ES-I3 (cell line): ENCODE data around the gene PTPN14.
A peak's percentile ranks its signal among the peaks of the same experiment; 100 is the strongest.

Experiments used
- H3K36me3 ChIP-seq: 2 replicates; pipeline ENCODE4 v1.6.1; 2013; ENCODE audit warnings: mild to moderate bottlenecking, low read length, control low read depth, moderate library complexity; ENCODE audit not compliant: insufficient read depth
- H3K4me1 ChIP-seq: 2 replicates; pipeline ENCODE4 v1.6.1; 2013; ENCODE audit warnings: mild to moderate bottlenecking, control low read depth, low read length; ENCODE audit not compliant: insufficient read depth
- H3K9ac ChIP-seq: 2 replicates; pipeline ENCODE4 v1.6.1; 2013; ENCODE audit warnings: low read depth, mild to moderate bottlenecking, low read length, moderate library complexity
- H3K9me3 ChIP-seq: 2 replicates; pipeline ENCODE4 v1.6.1; 2013; ENCODE audit warnings: mild to moderate bottlenecking, low read length, moderate library complexity; ENCODE audit not compliant: control insufficient read depth, insufficient read depth

The PTPN14 gene

DNA sequence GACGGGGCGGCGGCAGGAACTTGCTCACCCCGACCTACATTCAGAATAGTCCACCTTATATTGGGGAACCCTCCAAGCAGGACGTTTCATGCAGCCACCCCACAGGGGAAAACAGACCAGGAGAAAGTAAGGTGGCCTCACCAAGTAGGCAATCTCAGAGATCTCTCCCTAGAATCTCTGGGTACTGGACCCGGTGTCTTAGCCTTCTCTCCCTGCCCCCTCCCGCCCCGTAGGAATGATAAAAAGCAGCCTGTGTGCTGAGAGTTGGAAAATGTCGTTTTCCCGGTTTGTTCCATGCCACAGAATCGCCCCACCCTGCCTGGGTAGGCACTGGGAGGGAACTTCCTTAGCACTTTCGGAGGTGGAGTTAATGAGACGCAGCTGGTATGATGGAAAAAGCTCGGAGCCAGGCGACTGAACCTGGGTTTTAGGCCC lies 789 bp upstream of the PTPN14 start:
- H3K9ac ChIP-seq, result peak overlapping the region; percentile 89
- peaks cover 33% of the 10 kb centered on the region for H3K4me1 ChIP-seq
- H3K9me3 ChIP-seq, result no peaks in the 10 kb centered on the region
- H3K36me3 ChIP-seq, result no peaks in the 10 kb centered on the region

DNA sequence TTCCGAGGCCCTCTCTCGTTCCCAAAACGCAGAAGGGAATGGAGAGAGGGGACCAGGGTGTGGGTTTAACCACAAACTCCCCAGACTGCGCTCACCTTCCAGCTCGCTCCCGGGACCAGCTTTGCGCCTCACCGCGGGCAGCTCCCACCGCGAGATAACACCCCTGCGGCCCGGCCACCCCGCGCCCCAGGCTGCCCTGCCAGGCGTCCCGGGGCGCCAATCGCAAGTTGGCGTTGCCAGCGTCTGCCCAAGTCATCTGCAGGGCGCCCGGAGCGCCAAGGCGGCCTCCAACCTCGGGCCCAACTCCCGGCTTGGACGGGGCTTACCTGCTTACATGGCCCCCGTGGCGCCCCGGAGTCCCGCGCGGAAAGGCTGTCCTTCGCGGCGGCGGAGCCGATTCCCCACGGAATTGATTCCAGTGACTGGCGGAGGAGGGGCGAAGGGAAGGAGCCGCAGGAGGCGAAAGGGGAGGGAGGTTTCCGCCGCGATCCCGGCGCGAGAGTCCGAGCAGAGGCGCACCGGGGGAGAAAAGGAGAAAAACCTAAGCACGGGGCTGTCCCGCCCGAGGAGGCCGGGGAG lies 456 bp downstream of the PTPN14 start:
- Histone ChIP-seq H3K9me3 (no peaks in the 10 kb centered on the region), H3K4me1 (peaks cover 45% of the 10 kb centered on the region), H3K36me3 (no peaks in the 10 kb centered on the region), H3K9ac (peak overlapping the region; percentile 89)

DNA sequence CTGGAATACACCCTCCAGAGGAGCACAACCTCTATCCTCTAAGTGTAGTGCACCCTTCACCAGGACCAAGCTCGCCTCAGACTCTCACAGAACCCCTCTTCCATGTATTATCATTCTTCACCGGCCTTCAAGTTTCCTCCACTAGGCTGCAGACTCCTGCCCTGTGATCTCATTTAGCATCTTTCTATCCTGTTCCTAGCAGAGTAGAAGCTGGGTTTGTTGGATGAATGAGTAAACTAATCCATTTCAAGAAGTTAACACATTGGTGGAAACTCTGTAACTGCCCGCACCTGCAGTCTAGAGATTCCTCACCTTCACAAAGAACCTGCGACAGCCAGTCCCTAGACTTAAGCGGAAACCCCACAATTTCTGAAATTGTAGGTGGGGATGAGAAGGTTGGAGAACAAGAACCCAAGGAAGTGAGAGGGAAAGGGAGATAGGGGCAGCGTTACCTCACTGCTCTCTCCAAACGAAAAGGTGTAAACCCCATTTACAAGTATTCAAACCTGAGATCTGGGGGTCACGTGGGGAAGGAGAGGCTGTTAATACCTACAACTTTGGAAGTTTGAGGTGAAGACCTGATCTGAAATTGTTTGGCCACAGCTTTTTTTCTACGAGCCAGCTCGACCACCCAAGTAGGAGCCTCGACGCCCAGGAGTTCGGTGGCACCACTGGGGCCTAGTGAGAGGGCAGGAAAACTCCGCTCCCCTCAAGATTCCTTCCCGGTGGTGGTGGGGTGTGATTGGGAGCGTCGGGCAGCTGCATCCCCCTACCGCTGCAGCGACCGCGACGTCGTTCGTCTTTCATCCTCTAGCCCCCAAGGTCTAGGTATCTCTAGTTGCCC lies 1.2 kb downstream of the PTPN14 start:
- Histone ChIP-seq H3K9me3 (no peaks in the 10 kb centered on the region), H3K4me1 (peaks cover 46% of the 10 kb centered on the region), H3K36me3 (no peaks in the 10 kb centered on the region), H3K9ac (peak overlapping the region; percentile 89)

DNA sequence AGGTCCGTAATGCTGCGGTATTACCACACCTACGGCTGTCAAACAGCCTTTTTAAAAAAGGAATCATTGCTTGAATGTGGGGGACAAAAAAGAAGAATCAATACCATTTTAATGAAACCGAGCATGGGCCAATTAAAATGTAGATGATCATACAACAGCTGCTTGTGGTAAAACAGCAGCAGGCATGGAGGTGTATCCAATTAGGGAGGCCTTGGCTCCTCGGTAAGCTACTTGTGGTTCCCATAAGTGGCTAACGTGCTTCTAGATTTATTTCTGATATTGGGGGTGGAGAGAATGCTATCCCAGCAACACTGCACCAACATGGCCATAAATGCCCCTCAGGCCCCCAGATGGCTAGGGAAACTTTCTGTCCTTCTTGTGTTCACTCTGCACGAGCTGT lies 1.8 kb downstream of the PTPN14 start:
- H3K9ac ChIP-seq, result peak overlapping the region; percentile 89
- H3K4me1 ChIP-seq, result peaks cover 46% of the 10 kb centered on the region
- H3K9me3 ChIP-seq, result no peaks in the 10 kb centered on the region
- no peaks in the 10 kb centered on the region for H3K36me3 ChIP-seq

DNA sequence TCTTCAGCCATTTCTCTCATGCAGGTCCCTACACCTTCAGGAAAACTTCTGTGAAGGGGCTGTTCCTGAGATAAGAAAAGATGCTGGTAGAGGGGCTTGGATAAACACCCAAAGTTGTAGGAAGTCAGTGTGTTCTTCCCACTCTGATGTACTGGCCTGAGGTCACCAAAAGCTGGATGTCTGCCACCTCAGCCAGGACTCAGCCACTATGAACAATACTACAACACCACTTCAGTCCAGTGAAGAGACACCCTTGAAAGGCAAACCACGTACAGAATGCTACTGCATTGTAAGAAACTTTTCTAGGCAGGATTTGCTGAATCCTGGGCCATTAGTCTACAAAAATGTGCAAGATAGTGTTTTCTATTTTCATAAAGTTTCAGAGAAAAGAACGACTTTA lies 2.4 kb downstream of the PTPN14 start:
- Histone ChIP-seq H3K4me1 (peaks cover 45% of the 10 kb centered on the region), H3K36me3 (no peaks in the 10 kb centered on the region), H3K9me3 (no peaks in the 10 kb centered on the region), H3K9ac (peak overlapping the region; percentile 89; the same call in 1 of the 2 replicates)

DNA sequence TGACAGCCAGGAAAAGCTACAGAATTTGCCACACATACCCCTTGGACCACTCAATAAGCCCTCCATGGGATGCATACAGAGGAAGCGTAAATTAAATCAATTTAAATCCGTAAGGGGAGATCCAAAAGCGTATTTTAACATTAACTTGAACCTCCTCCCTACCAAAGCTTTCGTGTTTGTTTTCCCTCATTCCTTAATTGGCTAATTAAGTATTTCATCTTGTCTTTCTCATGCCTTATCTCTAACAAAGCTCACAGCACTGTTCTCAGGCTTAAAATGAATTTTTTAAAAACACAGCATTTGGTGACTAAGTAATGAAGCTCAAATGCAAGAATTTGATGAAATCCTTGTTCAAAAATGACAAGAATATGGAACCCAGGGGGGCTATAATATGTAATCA lies 3.1 kb downstream of the PTPN14 start:
- Histone ChIP-seq H3K9me3 (no peaks in the 10 kb centered on the region), H3K4me1 (peaks cover 38% of the 10 kb centered on the region), H3K9ac (peak overlapping the region; percentile 89; the same call in 1 of the 2 replicates), H3K36me3 (no peaks in the 10 kb centered on the region)

DNA sequence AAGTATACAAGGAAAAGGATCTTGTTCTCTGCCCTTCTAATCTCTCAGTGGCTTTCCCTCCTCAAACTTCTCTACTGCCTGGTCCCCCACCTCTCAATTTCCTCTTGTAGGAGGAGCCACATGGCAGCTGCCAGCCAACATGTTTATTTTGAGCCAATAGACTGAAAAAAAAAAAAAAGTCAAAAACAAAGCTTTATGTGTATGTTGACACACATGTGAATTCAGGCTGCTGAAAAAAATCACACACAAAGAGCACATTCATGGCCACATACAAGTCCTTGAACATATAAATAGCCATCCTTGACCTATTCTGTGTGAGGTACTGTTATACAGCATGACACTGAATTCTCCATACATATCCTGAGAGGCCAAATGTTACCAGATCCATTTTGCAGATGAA lies 3.7 kb downstream of the PTPN14 start:
- H3K9me3 ChIP-seq, result no peaks in the 10 kb centered on the region
- H3K36me3 ChIP-seq, result no peaks in the 10 kb centered on the region
- H3K9ac ChIP-seq, result no peak overlapping the region
- H3K4me1 ChIP-seq, result peaks cover 36% of the 10 kb centered on the region

DNA sequence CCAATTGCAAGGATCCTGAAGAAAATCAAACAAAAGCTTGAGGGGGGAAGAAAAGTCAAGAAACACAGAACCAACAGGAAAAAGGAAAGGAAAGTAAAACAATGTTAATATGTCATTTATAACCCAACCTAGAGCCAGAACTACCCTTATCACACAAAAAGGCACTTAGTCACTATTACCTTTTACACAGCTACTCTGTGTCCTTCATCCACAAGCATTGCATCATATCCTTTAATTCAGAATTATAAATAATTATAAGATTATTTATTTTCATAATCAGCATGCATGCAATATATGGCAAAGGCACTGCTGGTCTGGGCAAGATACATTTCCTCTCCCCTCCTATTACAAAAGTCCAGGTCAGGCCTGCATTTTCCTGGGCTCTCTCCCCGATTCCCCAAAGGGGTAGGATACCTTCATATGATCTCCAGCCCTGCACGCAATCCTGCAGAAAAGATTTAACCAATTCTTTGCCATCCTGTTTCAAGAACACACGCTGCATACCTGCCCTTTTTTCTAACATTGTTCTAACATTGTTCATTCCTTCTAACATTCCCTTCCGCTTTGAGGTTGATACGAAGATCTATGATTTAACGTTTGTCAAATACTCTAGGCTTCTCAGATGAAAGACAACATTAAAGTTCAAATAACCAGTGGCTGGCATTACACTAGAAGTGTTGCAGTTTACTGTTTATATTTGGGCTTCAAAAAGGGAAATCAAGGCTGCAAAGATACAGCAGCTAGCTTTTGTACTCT lies 4.3 kb downstream of the PTPN14 start:
- H3K9me3 ChIP-seq, result no peaks in the 10 kb centered on the region
- peaks cover 37% of the 10 kb centered on the region for H3K4me1 ChIP-seq
- H3K36me3 ChIP-seq, result no peaks in the 10 kb centered on the region
- H3K9ac ChIP-seq, result no peak overlapping the region

DNA sequence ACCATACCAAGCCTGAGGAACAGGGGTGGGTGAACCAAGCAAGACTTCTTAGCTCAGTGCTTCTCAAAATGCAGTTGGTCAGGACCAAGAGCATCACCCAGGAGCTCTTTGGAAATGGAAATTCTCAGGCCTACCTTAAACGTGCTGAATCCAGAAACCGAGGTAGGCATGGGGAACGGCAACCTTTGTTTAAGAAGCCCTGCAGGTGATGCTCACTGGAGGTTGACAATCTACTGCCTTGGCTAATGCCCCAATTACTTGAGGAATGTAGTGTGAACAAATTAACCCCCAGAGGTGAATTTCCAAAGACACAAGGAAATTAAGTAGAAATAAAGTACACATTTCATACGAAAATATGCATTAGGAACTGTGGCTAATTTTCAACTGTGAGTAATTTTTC lies 5.3 kb downstream of the PTPN14 start:
- no peaks in the 10 kb centered on the region for H3K36me3 ChIP-seq
- no peaks in the 10 kb centered on the region for H3K9me3 ChIP-seq
- peaks cover 42% of the 10 kb centered on the region for H3K4me1 ChIP-seq

DNA sequence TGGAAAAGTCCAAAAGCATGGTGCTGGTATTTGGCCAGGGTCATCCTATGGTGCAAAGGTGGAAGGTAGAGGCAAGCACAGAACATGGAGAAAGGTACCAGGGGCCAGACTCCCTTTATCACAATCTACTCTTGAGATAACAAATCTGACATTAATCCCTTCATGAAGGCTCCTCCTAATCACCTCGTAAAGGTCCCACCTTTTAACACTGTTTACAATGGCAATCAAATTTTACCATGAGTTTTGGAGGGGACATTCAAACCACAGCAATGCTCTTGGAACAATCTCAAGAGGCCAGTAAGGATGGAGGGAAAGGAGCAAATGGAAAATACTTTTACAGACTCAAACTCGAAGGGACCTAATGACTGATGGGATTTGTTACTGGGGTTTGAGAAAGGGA lies 6.1 kb downstream of the PTPN14 start:
- Histone ChIP-seq H3K36me3 (no peaks in the 10 kb centered on the region), H3K4me1 (peaks cover 48% of the 10 kb centered on the region), H3K9ac (no peak overlapping the region), H3K9me3 (no peaks in the 10 kb centered on the region)

More for the DNA sequence above, 5.3 kb downstream of the PTPN14 start:
- H3K9ac ChIP-seq, result no peak overlapping the region

DNA sequence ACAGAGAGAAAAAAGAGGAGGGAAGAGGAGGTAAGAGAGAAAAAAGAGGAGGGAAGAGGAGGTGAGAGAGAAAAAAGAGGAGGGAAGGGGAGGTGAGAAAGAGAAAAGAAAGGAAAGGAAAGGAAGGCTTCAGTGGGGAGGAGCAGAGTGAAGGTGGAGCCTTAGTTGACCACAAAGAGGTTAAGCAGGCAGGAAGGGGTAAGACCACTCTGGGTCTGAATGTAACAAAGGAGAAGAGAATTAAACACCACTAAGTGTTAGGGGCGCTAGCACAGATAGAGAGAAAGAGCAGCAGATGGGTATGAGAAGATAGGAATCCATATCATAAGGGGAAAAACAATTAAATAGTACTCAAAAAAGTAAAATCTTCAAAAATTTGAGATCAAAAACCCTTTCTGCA lies 6.6 kb downstream of the PTPN14 start:
- Histone ChIP-seq H3K36me3 (no peaks in the 10 kb centered on the region), H3K4me1 (peaks cover 50% of the 10 kb centered on the region), H3K9ac (no peak overlapping the region), H3K9me3 (no peaks in the 10 kb centered on the region)

DNA sequence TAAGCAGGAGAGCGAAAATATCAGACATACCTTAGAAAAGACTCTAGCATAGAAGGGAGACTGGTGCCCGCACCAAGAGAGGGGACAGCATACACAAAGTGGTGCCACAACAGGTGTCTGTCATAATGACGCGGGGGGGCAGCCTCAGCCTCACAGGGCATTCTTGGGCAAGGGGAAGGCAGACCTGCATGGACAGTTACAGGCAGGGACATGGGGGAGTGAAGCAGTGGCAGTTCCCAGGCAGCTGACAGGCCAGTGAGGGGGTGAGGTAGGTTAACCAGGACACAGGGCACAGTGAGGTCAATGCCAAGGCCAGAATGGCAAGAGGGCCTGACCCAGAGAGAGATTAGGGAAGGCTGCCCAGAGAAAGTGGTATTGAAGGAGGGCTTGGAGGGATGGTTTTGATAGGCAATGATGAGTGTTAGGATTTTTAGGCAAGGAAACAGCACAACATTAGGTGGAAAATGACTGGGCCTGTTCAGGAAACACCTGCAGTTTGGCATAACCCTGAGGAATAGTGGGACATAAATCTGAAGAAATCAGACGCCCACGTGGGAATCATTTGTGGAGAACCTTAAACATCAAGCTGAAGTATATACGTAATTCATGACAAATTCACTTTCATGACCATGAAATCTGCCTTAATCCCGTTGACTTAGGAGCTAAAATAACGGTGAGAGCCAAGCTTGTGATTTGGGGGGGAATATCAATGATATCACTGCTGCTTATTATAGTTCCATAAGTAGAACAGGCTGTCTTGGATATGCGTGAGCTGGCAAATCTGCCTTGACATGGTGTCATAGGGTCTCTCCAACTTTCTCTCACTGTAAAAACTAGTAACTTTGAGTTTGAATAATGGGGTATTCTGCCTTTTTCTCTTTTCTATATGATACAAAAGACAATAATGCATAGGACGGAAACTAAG lies 8.9 kb downstream of the PTPN14 start:
- Histone ChIP-seq H3K4me1 (peaks cover 42% of the 10 kb centered on the region), H3K9ac (no peak overlapping the region), H3K9me3 (no peaks in the 10 kb centered on the region), H3K36me3 (no peaks in the 10 kb centered on the region)

DNA sequence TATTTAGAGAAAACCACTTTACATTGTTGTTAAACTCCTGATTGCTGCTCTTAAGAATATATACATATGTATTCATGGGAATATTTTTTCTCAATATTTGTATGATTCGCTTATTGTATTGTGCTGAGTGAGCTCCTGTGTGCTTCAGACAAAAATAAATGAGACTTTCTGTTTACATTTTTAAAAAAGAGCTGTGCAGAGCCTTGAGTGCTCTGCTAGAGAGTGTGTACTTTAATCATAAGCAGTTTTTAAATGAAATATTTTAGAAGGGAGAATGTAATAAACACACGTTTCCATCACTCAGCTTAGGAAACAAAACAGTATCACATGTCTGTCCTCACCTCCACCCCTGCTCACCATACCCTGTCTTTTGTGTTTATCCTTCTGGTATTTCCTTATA lies 9.7 kb downstream of the PTPN14 start:
- Histone ChIP-seq H3K9ac (no peak overlapping the region), H3K36me3 (no peaks in the 10 kb centered on the region), H3K9me3 (no peaks in the 10 kb centered on the region), H3K4me1 (peaks cover 38% of the 10 kb centered on the region)

DNA sequence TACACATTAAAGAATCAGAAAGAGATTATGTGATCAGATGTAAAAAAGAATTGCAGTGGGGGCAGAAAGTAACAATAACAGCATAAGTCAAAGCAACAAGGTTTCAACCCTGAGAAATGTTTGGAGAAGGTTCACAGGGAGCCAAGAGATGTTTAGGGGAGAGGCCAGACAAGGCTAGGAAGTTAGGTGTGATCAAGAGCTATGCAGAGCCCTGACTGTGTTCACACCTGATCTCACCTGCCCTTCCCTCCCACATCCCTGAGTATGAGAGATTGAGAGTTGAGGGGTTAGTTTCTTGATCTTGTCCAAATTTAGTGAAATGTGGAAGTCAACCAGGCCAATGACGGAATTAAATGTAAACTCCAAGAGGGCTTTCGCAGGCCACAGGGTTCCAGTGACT lies 10.2 kb downstream of the PTPN14 start:
- no peak overlapping the region for H3K9ac ChIP-seq
- peaks cover 33% of the 10 kb centered on the region for H3K4me1 ChIP-seq
- no peaks in the 10 kb centered on the region for H3K9me3 ChIP-seq
- H3K36me3 ChIP-seq, result no peaks in the 10 kb centered on the region
